NCI-H774 (cell line): ENCODE results near the gene PMM1.
"Not testable (repeated sequence)": the region's sequence is repeated elsewhere in the genome, so short reads cannot be mapped to it uniquely, and the experiment has no call there.

Source experiments
- DNase-seq: peaks from one replicate; lab custom pipeline; 2025; lab: John Stamatoyannopoulos, UW

Gene PMM1

GRCh38 chr22:41596776-41597634, 7.4 kb upstream of the PMM1 start:
- peak; percentile 4 for DNase-seq

GRCh38 chr22:41595703-41596102, 6.1 kb upstream of the PMM1 start:
- no peak for DNase-seq

DNA sequence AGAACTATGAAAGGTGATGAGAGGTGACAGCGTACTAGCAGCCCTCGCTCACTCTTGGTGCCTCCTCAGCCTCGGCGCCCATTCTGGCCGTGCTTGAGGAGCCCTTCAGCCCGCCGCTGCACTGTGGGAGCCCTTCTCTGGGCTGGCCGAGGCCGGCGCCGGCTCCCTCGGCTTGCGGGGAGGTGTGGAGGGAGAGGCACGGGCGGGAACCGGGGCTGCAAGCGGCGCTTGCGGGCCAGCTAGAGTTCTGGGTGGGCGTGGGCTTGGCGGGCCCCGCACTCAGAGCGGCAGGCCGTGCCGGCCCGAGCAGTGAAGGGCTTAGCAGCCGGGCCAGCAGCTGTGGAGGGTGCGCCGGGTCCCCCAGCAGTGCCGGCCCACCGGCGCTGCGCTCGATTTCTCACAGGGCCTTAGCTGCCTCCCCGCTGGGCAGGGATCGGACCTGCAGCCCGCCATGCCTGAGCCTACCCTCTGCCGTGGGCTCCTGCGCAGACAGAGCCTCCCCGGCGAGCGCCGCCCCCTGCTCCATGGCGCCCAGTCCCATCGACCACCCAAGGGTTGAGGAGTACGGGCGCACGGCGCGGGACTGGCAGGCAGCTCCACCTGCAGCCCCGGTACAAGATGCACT, 3.8 kb upstream of the PMM1 start:
- not testable (repeated sequence) for DNase-seq

- DNase-seq = no peak
Observed at GRCh38 chr22:41587347-41587723, 2.3 kb downstream of the PMM1 start.

DNA sequence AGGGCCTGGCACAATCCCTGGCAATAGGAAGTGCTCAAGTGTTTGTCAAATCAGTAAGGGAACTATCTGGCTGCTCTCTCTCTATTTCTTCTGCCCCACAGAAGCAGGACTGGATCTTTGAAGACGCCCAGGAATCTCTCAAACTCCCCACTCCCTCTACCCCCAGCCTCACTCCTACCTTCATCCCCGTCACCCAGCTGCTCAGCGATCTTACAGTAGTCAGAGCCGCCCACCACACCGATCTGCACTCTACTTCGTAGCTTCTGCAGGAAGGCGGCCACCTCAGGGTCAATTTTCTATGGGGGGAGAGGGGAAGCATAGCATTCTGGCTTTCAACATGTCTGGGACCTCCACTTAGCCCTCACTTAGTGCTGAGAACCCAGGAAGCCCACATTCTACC, 3.7 kb downstream of the PMM1 start:
- no peak for DNase-seq

GRCh38 chr22:41584881-41585280, 4.8 kb downstream of the PMM1 start:
- DNase-seq = no peak

GRCh38 chr22:41582694-41583093, 6.9 kb downstream of the PMM1 start:
- DNase-seq = no peak

GRCh38 chr22:41579997-41580355, 9.7 kb downstream of the PMM1 start:
- no peak for DNase-seq

GRCh38 chr22:41579297-41579996, 10.2 kb downstream of the PMM1 start:
- no peak for DNase-seq

GRCh38 chr22:41578818-41579217, 10.8 kb downstream of the PMM1 start:
- no peak for DNase-seq

DNA sequence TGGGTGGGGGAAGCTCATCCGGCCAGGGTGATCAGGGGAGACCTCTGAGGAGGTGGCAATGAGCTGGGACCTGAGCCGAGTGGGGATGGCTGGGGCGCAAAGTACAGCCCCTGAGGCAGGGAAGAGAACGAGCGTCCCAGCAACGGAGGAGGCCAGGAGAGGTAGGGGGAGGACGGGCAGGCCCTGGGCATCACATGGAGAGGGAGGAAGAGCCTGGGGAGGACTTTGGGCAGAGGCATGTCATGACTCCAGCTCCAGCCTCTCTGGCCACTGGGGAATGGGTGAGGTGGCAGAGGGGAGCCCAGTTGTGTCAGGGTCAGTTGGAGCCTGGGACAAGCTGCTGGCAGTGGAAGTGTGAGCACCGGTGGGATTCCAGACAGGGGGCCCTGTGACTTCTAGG, 11.5 kb downstream of the PMM1 start:
- DNase-seq = no peak

DNA sequence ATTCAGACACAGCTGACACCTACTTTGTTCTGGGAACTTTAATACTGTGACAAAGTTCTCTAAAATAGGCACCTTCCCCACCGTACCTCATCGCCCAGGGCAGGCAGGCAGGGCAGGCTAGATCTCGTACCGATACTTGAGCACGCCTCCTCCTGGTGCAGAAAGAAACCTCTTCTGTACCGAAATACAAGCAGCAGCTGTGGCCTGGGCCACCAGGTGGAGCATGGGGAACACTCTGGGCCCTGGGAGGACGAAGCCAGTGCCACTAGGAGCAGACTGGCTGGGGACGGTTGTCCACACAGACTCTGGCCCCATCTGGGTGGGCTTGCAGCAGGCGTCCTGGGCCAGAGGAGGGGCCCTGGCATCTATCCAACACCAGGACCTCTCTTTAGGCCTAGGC, 12.8 kb downstream of the PMM1 start:
- DNase-seq = no peak

DNA sequence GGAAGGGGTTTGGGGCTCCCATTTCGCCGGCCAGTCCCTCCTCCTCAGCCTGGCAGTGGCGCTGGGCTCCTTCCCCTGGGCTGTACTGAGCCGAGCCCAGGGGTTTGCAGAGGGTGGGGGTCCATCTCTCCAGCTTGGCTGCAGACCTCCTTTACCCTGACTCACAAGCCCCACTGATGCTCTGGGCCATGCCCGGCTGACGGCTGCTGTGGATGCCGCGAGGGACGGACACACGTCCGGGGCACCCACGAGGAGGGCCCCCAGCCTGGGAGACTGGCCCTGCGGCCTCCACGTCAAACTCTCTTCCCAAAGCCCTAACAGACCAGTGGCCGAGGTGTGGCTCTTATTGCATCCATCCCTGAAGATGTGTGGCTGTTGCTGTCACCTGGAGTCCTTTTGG, 14.1 kb downstream of the PMM1 start:
- no peak for DNase-seq

DNA sequence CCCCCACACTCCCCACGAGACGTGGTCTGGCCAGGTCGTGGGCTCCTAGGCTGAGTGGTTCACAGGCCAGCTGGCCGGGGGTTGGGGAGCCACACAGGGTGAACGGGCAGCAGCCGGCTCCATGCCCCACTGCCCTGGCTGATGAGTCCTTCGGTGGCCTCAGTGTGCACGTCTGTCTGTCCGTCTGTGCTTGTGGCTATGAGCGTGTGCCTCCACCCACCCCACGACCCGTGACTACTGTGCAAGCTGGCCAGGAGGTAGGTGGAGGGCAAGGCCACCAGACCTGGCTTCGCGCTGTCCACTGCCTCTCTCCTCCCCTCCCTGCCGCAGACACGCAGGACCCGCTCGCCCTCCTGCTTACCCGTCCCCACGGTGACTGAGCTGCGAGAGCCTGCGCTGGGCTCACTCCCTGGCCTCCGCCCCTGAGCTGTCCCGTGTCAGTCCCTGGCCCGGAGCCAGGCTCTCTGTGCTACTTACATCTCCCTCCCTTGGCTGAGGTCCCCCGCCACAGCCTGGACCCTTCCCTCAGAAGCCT, 14.7 kb downstream of the PMM1 start:
- no peak for DNase-seq

DNA sequence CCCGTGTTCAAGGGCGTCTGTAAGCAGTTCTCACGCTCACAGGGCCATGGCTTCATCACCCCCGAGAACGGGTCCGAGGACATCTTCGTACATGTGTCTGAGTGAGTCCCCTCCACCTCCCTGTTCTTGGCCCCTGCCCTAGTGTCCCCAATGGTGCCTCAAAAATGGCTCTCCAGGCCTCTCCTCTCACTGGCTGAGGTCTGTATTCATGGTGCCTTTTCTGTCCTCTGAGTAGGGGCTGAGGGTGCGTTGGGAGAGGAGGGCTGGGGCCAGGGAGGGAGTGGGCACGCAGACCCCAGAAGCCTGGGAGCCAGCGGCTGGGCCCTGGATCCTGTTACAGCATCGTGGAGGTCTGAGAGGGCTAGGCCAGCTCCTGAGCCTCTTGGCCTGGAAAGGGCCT, 16.0 kb downstream of the PMM1 start:
- DNase-seq = no peak

DNA sequence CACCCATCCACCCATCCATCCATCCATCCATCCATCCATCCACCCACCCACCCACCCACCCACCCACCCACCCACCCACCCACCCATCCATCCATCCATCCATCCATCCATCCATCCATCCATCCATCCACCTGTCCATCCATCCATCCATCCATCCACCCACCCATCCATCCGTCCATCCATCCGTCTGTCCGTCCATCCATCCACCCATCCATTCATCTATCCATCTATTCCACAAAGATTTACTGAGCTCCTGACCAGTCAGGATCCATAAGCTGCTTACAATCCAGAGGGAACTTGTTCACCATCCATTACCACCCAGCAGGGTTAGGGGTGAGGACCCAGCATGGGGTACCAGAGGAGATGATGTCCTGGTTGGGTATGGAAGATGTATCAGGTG, 17.3 kb downstream of the PMM1 start:
- not testable (repeated sequence) for DNase-seq

GRCh38 chr22:41571786-41572185, 17.9 kb downstream of the PMM1 start:
- no peak for DNase-seq

- DNase-seq = no peak
Observed at GRCh38 chr22:41570221-41570620, 19.4 kb downstream of the PMM1 start.

GRCh38 chr22:41568811-41569210, 20.8 kb downstream of the PMM1 start:
- DNase-seq = no peak

DNA sequence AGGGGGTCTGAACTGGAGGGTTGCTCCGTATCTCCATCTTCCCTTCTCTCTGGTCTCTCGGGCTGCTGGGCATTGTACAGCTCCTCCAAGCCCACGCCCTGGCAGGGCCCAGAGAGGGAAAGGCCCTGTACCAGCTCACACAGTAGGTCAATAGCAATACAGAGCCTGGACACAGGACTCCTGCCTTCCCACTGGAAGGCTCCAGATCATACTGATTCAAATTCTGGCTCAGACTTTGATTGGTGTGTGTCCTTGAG, 22.2 kb downstream of the PMM1 start:
- DNase-seq = no peak

GRCh38 chr22:41565403-41566054, 24.1 kb downstream of the PMM1 start:
- DNase-seq = no peak

DNA sequence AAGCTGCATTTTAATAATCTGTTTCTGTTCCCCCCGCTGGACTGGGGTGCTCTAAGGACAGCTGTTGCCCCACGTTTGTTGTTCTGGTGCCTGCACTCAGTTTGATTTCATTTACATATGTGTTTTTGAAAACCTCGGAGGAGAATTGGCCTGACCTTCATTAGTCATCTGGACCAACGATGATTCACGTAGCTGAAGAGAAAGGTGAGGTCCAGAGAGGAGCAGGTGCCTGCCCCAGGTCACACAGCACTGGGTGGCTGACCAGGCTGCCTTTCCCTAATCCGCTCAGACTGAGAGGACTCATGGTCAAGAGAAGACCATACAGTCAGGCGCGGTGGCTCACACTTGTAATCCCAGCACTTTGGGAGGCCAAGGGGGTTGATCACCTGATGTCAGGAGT, 25.1 kb downstream of the PMM1 start:
- DNase-seq = no peak
